OCI-M1 (cell line): Measurements from ENCODE around the gene RICTOR.

Experiments
- DNase-seq: peaks from one replicate; lab custom pipeline; 2025; lab: John Stamatoyannopoulos, UW

RICTOR gene

DNA sequence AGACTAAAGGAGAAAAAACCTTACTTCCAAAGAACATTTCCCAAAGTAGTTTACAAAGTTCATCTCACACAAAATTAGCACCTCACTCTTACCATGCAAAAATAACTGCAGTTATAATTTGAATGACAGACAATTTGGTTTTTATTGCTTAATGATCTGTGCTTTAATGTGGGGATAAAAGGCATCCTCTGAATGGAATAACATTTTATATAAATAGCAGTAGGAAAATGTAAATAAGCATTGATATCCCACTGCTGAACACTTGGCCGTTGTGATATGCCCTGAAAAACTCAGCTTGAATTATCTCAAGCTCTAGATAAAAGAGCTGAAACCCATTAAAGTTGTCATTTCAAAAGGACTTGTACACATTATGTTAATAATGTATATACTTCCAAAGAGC, 135.2 kb downstream of the RICTOR start:
- DNase-seq: no peak

- no peak for DNase-seq
Measured at GRCh38 chr5:38938424-38938823, 135.8 kb downstream of the RICTOR start.

DNA sequence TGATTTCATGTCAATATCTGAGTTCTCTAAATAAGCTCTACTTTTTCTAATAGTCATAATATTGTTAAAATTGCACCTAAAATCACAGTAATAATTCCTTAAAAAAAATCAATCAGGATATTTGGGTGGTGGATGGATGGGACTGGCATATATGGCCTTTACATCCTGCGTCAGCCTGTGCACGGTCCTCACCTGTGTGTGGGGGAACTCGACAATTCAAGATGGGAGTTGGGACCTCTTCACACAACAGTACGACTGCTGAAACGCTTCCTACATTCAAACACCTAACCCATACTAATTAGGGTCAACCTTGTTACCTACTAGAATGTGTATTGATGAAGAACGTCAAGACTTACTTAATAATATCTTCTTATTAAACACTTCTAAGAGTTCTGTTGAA, 137.9 kb downstream of the RICTOR start:
- DNase-seq: no peak

DNA sequence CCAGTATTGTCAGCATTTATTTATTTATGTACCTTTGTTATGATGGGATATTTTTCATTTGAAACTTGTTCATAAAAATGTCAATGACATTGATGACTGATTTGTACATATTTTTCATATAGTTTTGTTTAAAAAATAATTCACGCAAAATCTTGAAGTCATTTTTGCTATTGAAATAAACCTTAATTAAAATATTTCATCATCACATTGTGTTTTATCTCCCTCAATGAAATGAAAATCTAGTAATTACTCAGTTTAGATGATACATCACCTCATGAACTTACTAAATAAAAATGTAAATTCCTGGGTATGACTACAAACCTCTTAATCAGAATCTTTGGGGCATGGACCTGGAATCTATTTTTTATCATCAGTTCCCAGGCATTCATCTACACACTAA, 138.8 kb downstream of the RICTOR start:
- DNase-seq: no peak

DNA sequence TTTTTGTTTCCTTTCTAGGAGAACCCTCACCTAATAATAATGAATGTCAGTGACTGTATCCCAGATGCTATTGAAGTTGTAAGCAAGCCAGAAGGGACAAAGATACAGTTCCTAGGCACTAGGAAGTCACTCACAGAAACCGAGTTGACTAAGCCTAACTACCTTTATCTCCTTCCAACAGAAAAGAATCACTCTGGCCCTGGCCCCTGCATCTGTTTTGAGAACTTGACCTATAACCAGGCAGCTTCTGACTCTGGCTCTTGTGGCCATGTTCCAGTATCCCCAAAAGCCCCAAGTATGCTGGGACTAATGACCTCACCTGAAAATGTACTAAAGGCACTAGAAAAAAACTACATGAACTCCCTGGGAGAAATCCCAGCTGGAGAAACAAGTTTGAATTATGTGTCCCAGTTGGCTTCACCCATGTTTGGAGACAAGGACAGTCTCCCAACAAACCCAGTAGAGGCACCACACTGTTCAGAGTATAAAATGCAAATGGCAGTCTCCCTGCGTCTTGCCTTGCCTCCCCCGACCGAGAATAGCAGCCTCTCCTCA, 141.3 kb downstream of the RICTOR start:
- DNase-seq: peak; percentile 24

DNA sequence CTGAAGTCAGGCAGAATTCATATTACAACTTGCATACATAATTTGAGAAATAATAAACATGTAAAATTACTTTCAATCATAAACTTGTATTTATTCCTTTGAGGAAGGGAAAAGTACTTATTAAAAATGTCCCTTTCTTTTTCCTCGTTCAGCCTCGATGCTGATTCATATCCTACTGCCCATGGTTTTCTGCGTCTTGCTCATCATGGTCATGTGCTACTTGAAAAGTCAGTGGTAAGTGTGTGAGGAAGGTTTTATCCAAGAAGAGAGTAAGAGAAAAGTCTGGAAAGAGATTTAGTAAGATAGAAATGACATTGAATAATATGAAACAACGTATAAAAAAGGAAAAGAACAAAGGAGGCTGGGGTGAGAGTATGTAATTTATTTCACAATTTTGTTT, 142.5 kb downstream of the RICTOR start:
- no peak for DNase-seq

DNA sequence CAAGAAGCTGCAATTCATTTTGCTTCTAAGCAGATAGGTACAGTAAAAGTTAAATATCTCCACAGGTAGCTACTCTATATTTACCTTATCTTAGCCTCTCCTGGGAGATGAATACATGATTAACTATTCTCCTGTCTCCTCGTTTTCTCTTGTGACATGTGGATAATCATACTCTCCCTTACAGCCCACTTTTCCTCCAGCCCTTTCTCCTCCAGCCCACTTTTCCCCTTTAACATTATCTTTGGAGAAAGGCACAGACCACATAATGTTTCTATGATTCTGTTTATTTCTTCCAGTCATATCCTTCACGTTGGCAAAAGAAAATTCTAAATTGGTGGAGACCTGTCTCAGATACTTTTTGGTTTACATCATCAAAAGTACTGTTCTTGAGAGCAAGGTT, 144.4 kb downstream of the RICTOR start:
- no peak for DNase-seq

DNA sequence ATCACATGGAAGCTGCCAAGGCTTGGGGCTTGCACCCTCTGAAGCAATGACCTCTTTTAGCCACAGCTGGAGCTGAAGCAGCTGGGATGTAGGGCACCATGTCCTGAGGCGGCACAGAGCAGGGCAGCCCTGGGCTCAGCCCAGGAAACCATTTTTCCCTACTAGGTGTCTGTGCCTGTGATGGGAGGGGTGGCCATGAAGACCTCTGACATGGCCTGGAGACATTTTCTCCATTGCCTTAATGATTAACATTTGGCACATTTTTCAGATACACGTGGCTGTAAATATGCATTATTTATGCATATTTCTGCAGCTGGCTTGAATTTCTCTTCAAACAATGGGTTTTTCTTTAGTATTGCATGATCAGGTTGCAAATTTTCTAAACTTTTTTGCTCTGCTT, 146.7 kb downstream of the RICTOR start:
- no peak for DNase-seq

- DNase-seq: no peak
Measured at GRCh38 chr5:38926121-38926520, 148.1 kb downstream of the RICTOR start.

DNA sequence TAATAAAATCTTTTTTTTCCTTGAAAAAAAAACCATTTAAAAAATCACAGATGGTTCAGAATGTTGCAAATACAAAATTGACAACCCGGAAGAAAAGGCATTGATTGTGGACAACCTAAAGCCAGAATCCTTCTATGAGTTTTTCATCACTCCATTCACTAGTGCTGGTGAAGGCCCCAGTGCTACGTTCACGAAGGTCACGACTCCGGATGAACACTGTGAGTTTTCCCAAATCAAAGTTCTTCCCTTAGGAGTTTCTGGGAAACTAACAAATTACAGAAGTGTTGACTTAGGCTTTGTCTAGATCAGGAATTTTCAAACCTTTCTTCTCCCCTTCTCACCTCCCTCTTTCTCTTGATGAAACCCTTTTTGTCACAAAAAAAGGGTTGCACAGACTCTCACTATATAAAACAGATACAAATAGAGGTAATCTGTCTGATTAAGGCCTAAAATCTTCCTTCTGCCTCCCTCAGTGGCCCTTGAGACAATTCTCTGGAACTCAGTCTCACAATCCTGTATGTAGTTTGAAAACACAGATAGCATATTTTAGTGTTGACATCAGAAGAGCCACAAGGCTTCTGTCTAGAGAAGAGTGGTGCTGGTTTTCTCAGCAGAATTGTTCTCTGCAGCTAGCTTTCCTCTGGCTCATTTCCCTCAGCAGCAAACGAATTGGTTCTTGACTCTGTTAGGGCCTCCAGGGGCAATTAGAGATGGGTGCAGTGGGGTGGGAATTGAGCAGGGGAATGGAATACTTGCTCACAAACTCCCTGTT, 148.9 kb downstream of the RICTOR start:
- no peak for DNase-seq

GRCh38 chr5:38923661-38924451, 150.3 kb downstream of the RICTOR start:
- DNase-seq: no peak

DNA sequence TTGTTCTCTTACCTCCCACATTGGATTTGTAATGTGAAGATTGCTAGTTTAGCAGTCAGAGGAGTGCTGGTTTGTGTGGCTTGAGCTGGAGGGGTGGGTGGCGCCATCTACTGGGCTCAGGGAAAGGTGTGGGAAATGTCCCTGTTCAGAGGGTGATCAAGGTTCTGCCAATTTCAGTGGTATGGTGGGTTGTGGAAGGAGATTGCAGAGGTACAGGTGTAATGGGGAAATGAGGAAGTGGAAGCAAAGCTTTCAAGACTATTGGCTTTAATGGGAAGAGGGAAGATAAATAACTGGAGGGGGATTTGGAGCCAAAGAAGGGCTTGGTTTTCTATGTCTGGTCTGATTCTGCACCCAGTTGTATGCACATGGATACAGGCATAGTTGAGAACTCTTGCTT, 152.0 kb downstream of the RICTOR start:
- DNase-seq: peak; percentile 63

- DNase-seq: peak; percentile 18
Measured at GRCh38 chr5:38921174-38921573, 153.0 kb downstream of the RICTOR start.

GRCh38 chr5:38916802-38917201, 157.4 kb downstream of the RICTOR start:
- DNase-seq: no peak

GRCh38 chr5:38913714-38914113, 160.5 kb downstream of the RICTOR start:
- no peak for DNase-seq

- DNase-seq: no peak
Measured at GRCh38 chr5:38911933-38912332, 162.3 kb downstream of the RICTOR start.

DNA sequence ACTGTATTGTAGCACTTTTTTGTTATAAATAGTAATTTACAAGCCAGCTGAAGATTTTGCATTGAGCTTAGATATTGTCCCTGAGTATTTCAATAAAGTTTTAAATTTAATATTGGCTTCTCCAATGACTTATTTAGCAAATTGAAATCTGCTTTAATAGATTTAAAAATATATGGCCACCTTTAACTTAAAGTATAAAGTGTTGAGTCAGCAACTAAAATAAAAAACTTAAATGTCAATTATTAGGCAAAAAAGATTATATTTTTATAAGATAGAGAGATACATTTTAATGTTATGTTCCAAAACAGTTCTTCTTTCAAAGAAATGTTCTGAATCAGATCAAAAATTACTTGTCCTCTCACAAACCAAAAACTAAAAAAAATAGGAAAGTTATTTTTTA, 167.7 kb downstream of the RICTOR start:
- DNase-seq: no peak

DNA sequence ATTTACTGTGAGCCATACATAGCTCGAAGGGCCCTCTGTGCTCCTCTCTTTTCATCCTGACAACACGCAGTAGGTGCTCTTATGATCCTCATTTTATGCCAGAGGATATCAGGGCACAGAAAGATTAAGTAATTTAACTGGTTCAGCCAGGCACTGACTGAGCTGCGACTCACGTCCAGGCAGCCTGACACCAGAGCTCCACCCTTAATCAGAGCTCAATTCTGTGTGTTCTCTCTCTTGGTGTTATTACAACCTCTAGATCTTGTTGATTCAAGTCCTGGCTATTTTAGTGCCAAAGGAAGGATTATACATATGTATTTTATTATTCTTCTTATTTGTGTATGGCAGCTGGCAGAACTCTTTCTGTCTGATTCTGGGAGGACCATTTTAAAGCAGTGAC, 168.7 kb downstream of the RICTOR start:
- DNase-seq: no peak

DNA sequence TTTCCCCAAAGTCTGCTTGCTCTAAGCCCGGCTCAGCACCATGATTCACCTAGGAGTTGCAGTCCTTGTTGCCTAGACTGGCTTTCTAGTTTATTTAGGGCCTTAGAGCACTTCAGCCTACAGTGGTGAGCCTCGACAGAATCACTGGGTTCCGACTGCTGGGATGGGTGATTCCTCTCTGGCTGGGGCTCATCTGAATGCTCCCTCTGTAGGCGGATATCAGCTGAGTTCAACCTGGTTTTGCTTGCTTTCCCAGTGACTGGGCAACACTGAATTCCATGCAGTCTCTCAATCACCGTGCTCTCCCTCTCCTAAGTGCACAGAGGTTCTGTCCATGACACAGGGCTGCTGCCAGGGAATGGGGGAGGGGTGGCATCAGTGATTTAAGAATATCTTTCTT, 174.3 kb downstream of the RICTOR start:
- DNase-seq: peak; percentile 10

- no peak for DNase-seq
Measured at GRCh38 chr5:38896760-38897159, 177.4 kb downstream of the RICTOR start.

DNA sequence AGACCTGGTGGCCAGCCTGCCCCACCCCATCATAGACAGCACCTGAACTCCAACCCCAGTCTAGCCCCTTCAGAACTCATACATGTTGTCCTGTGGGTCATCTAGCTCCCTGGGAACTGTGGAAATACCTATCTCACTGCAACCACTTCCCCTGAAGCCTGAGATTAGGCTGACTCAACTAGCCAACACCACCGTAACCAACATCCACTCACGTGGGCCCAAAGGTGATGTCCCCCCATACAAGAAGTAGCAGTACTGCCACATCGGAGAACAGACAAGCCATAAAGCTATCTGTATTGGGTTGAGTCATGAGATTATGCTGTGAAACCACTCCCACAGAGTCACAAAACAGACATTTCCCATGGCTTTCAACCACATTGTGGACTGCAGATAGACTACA, 181.8 kb downstream of the RICTOR start:
- no peak for DNase-seq

DNA sequence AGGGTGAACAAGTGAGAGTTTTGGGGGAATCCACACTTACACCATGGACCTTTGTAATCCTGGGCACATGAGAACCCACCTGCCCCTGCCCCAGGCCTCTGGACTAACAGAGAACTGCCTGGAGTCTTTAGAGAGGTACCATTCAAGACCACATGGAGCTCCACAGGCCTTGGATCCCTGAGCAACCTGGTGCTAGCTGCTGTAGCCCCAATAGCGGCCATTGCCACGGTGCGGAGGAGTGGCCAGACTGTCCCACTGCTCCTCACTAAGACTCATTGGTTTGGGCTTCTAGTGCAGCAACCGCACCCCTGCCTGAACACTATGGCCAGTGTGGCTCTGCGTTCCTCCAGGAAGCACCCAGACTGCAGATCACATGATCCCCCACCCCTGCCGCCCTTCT, 182.6 kb downstream of the RICTOR start:
- DNase-seq: no peak

DNA sequence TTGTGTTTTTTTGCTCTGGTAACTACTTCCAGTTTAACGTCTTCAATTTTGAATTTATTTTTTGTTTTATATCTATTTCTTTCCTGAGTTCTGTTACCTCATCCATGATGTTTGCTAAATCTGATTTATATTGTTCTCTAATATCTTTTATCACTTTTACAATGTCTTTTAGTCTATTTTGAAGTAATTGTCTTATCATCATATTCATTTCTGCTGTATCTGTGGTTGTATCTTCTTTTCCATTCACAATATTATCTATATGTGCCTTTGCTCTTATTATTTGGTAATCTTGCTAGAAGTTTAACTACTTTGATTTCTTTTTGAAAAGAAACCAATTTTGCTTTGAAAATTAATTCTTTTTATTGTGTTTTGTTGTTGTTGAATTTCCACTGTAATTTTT, 184.8 kb downstream of the RICTOR start:
- DNase-seq: no peak
